Measurements from ENCODE around the gene CARF. TPM values are rescaled to one million over a fixed set of nuclear protein-coding genes. Genes with fewer than 3 reads are reported as not detected.

CARF gene
- total RNA-seq, 2 experiments from 2014 or later: 5.0 to 5.7 TPM

DNA sequence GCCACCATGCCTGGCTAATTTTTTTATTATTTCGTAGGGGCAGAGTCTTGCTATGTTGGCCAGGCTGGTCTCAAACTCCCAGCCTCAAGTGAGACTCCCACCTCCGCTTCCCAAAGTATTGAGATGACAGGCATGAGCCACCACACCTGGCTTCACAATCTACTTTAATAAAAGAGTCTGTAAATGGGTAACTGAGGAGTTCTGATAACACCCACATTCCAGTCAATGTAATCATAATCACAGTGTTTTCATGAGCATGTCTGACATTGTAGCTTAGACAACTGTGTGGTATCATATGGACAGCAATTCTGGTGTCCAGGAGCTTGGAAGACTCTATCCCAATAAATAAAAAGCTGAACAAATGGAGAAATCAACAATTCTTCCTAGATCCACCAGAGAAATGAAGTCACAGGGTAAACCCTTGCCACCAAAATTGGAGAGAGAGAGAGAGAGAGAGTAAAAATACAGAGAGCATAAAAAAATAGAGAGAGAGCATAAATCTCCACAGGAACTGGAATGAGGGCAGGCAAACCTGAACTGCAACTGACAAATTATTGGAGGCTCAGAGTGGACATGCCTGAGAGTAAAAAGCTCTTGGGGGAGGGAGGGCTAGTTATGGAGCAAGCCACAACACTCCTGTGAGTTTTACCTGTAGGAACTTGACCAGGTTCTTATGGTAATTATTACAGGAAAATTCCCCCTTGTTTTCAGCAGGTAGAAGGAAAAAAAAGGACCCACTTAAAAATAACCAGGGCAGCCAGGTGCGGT, 90.2 kb downstream of the CARF start:
- DNase-seq (no peak), ATAC-seq (no peak)
- Mint-ChIP-seq H3K27ac (no peak overlapping the region), H3K4me1 (ENCODE audit: low read depth) (no peaks in the 10 kb centered on the region), H3K27me3 (peaks cover 2% of the 10 kb centered on the region), H3K9me3 (no peaks in the 10 kb centered on the region), H3K36me3 (ENCODE audit: low read depth) (no peaks in the 10 kb centered on the region), H3K4me3 (no peak overlapping the region)
- POLR2A ChIA-PET: no interaction called here
- intact Hi-C loops (cut with micrococcal nuclease): no loop called here
- CTCF ChIA-PET: no interaction called here
- TF ChIP-seq, protein P1, sequence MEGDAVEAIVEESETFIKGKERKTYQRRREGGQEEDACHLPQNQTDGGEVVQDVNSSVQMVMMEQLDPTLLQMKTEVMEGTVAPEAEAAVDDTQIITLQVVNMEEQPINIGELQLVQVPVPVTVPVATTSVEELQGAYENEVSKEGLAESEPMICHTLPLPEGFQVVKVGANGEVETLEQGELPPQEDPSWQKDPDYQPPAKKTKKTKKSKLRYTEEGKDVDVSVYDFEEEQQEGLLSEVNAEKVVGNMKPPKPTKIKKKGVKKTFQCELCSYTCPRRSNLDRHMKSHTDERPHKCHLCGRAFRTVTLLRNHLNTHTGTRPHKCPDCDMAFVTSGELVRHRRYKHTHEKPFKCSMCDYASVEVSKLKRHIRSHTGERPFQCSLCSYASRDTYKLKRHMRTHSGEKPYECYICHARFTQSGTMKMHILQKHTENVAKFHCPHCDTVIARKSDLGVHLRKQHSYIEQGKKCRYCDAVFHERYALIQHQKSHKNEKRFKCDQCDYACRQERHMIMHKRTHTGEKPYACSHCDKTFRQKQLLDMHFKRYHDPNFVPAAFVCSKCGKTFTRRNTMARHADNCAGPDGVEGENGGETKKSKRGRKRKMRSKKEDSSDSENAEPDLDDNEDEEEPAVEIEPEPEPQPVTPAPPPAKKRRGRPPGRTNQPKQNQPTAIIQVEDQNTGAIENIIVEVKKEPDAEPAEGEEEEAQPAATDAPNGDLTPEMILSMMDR (IDR thresholded peaks at IDR 0.05): no peak

DNA sequence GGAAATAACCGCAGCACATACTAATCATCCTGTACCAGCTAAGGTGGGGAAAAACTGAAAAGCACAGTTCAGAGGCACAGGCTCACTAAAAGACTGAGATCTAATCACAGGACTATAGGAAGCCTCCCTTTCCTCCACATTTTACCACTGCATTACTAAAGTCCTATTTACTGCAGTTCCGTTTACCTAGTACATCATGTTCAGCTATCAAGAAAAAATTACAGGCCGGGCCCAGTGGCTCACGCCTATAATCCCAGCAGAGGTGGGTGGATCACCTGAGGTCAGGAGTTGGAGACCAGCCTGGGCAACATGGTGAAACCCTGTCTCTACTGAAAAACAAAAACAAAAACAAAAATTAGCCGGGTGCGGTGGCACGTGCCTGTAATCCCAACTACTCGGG, 91.6 kb downstream of the CARF start:
- H3K4me1 Mint-ChIP-seq (ENCODE audit: low read depth): no peaks in the 10 kb centered on the region
- intact Hi-C loops (cut with micrococcal nuclease): no loop called here
- H3K9me3 Mint-ChIP-seq: peaks cover 2% of the 10 kb centered on the region
- no peak overlapping the region for H3K27ac Mint-ChIP-seq
- DNase-seq: no peak
- ChIA-PET CTCF (no interaction called here), POLR2A (no interaction called here)
- H3K27me3 Mint-ChIP-seq: peaks cover 2% of the 10 kb centered on the region
- H3K36me3 Mint-ChIP-seq (ENCODE audit: low read depth): no peaks in the 10 kb centered on the region
- no peak for ATAC-seq
- H3K4me3 Mint-ChIP-seq: no peak overlapping the region
- TF ChIP-seq, protein P1 (IDR thresholded peaks at IDR 0.05): no peak

DNA sequence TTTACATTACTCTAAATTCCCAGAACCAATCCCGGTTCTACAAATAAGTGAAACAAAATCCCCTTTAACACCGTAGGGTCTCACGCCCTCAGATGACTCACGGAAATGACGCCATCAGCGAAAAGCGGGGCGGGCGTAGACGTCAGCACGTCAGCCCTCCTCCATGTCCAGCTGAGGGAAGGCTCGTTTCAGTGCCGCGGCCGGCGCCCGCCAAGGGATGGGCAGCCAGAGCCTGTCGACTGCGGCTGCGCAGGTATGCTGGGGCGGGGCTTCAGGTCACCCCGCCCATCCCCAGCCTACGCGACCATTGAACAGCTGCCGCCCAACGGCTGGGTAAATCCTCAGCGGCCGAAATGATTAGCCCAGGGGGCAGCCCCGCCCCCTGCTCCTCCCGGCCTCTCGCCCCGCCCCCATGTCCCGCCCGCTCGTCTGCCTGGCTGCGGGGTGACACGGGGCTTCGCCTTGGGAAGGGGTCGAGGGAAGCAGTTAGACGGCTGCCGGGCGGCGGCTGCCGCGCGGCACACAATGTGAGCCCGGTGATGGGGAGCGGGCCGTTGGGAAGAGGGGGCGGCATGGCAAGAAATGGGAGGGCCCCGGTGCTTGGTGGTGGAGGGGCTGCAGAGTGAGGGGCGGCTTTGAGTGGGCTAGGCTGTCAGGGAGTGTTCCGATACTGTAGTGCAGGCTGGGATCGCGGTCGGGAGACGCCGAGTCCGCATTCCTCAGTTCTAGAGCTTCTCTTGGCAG, 102.6 kb downstream of the CARF start, which contains the start of gene NBEAL1:
TSS of gene NBEAL1 (plus strand) at position 420 of the 744 bp plus-strand sequence. CDS start 1,510 bp downstream, outside the sequence.
- ChIA-PET CTCF (no interaction called here), POLR2A (no interaction called here)
- H3K27me3 Mint-ChIP-seq: no peaks in the 10 kb centered on the region
- peak within 1 kb of the TSS; percentile 89 for H3K27ac Mint-ChIP-seq
- intact Hi-C loops (cut with micrococcal nuclease): no loop called here
- peak; percentile 96 for ATAC-seq
- H3K4me3 Mint-ChIP-seq: peak within 1 kb of the TSS; percentile 93
- H3K36me3 Mint-ChIP-seq (ENCODE audit: low read depth): peaks cover 2% of the 10 kb centered on the region
- H3K9me3 Mint-ChIP-seq: no peaks in the 10 kb centered on the region
- TF ChIP-seq, protein P1 (IDR thresholded peaks at IDR 0.05): no peak
- peaks cover 30% of the 10 kb centered on the region for H3K4me1 Mint-ChIP-seq (ENCODE audit: low read depth)
- peak; percentile 97 for DNase-seq

DNA sequence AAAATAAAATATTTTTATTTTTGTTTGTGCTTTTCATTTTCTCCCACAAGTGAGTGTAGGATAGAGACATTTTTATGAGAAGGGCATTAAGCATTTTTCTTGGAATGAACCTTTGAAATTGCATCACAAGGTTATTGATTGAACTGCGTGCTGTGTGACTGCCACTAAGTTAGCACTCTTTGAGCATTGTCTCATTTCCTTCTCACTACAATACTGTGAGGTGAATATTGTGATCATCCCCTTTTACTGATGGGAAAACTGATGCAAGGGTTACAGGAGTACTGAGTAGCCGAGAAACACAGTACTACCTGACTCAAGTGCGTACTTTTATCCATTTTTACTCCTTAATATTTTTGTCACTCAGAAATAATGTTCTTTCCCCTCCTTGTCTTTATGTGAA, 104.6 kb downstream of the CARF start:
- POLR2A ChIA-PET: no interaction called here
- Mint-ChIP-seq H3K27ac (no peak overlapping the region), H3K9me3 (no peaks in the 10 kb centered on the region), H3K4me3 (peak overlapping the region; percentile 58), H3K4me1 (ENCODE audit: low read depth) (peaks cover 31% of the 10 kb centered on the region), H3K27me3 (no peaks in the 10 kb centered on the region), H3K36me3 (ENCODE audit: low read depth) (peaks cover 2% of the 10 kb centered on the region)
- CTCF ChIA-PET: no interaction called here
- intact Hi-C loops (cut with micrococcal nuclease): no loop called here
- ATAC-seq (no peak), DNase-seq (no peak)
- TF ChIP-seq, protein P1 (IDR thresholded peaks at IDR 0.05): no peak

DNA sequence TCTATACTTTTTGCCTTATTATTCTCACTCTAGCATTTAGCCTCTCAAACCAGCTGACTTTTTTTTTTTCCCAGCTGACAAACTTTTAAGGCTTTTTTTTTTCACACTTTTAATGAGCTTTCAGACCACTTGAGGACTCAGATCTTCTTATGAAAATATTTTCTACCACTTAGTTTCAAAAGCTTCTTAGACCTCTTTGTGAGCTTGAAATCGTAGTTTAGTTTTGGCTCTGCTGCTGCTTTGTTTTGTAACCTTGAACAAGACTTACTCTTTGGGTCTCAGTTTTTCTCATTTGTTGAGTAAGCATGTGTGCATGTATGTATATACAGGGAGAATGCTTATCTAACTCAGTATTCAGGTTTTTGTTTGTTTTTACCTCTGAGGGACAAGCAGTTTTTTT, 106.1 kb downstream of the CARF start:
- no peak for ATAC-seq
- intact Hi-C loops (cut with micrococcal nuclease): no loop called here

More for the DNA sequence above, 106.1 kb downstream of the CARF start:
- H3K27me3 Mint-ChIP-seq: no peaks in the 10 kb centered on the region
- H3K4me3 Mint-ChIP-seq: peak overlapping the region; percentile 11
- TF ChIP-seq, protein P1 (IDR thresholded peaks at IDR 0.05): no peak
- ChIA-PET CTCF (no interaction called here), POLR2A (interaction anchor here (0.6 to 0.8 kb wide), 3 partner anchors 633 to 945 kb away, joined by 3 read pairs; no protein-coding TSS in a partner anchor)
- H3K9me3 Mint-ChIP-seq: no peaks in the 10 kb centered on the region
- peaks cover 2% of the 10 kb centered on the region for H3K36me3 Mint-ChIP-seq (ENCODE audit: low read depth)
- no peak for DNase-seq
- no peak overlapping the region for H3K27ac Mint-ChIP-seq
- H3K4me1 Mint-ChIP-seq (ENCODE audit: low read depth): peaks cover 37% of the 10 kb centered on the region
